OCI-M2 (cell line): ENCODE data around the gene SMARCC1.

Experiments
- DNase-seq: peaks from one replicate; lab custom pipeline; 2025; ENCODE audit not compliant: unreplicated experiment; lab: John Stamatoyannopoulos, UW

SMARCC1 gene

GRCh38 chr3:47705391-47705790 lies 76.3 kb downstream of the SMARCC1 start:
- DNase-seq = no peak

- DNase-seq = no peak
Observed at GRCh38 chr3:47704237-47704612, 77.5 kb downstream of the SMARCC1 start.

GRCh38 chr3:47701388-47701787 lies 80.3 kb downstream of the SMARCC1 start:
- no peak for DNase-seq

GRCh38 chr3:47692158-47692557 lies 89.5 kb downstream of the SMARCC1 start:
- DNase-seq = no peak

- DNase-seq = no peak
Observed at GRCh38 chr3:47688488-47688887, 93.2 kb downstream of the SMARCC1 start.

GRCh38 chr3:47685037-47685436 lies 96.7 kb downstream of the SMARCC1 start:
- no peak for DNase-seq

- no peak for DNase-seq
Observed at GRCh38 chr3:47681016-47681415, 100.7 kb downstream of the SMARCC1 start.

GRCh38 chr3:47678446-47679338 lies 103.0 kb downstream of the SMARCC1 start:
- no peak for DNase-seq

- no peak for DNase-seq
Observed at GRCh38 chr3:47669026-47669749, 112.5 kb downstream of the SMARCC1 start.

GRCh38 chr3:47666118-47666517 lies 115.6 kb downstream of the SMARCC1 start:
- DNase-seq = no peak

GRCh38 chr3:47664519-47664918 lies 117.2 kb downstream of the SMARCC1 start:
- DNase-seq = no peak

- DNase-seq = no peak
Observed at GRCh38 chr3:47663630-47664240, 118.0 kb downstream of the SMARCC1 start.

GRCh38 chr3:47661121-47661752 lies 120.5 kb downstream of the SMARCC1 start:
- DNase-seq = no peak

GRCh38 chr3:47658444-47658843 lies 123.2 kb downstream of the SMARCC1 start:
- DNase-seq = no peak

GRCh38 chr3:47652142-47652541 lies 129.6 kb downstream of the SMARCC1 start:
- no peak for DNase-seq

GRCh38 chr3:47650294-47650693 lies 131.4 kb downstream of the SMARCC1 start:
- DNase-seq = no peak

- no peak for DNase-seq
Observed at GRCh38 chr3:47647550-47647949, 134.1 kb downstream of the SMARCC1 start.

GRCh38 chr3:47646362-47646761 lies 135.3 kb downstream of the SMARCC1 start:
- DNase-seq = no peak

GRCh38 chr3:47645551-47645950 lies 136.1 kb downstream of the SMARCC1 start:
- no peak for DNase-seq

GRCh38 chr3:47643092-47643491 lies 138.6 kb downstream of the SMARCC1 start:
- DNase-seq = no peak

- DNase-seq = no peak
Observed at GRCh38 chr3:47641739-47642138, 140.0 kb downstream of the SMARCC1 start.
